ENCODE data around the gene SPATC1L. TPM values are rescaled to one million over a fixed set of nuclear protein-coding genes. Genes with fewer than 3 reads are reported as not detected.

SPATC1L gene
- total RNA-seq, 1 experiment from 2014 or later, result 22.3 TPM

- H3K27me3 ChIP-seq, result no peaks in the 10 kb centered on the region
- no peaks in the 10 kb centered on the region for H3K9me3 ChIP-seq (replicated peaks)
- no peak overlapping the region for H3K4me3 ChIP-seq
- H3K27ac ChIP-seq, result no peak overlapping the region
- H3K4me1 ChIP-seq, result no peaks in the 10 kb centered on the region; the same call in 1 of the 2 replicates
- H3K36me3 ChIP-seq, result no peaks in the 10 kb centered on the region
- no peak for DNase-seq
Observed at GRCh38 chr21:46158666-46159300, 25.5 kb downstream of the SPATC1L start.

- Histone ChIP-seq H3K27ac (no peak overlapping the region), H3K9me3 (replicated peaks) (no peaks in the 10 kb centered on the region), H3K27me3 (no peaks in the 10 kb centered on the region), H3K36me3 (no peaks in the 10 kb centered on the region), H3K4me1 (no peaks in the 10 kb centered on the region; the same call in 1 of the 2 replicates), H3K4me3 (no peak overlapping the region)
- no peak for DNase-seq
Observed at GRCh38 chr21:46157987-46158451, 26.2 kb downstream of the SPATC1L start.

DNA sequence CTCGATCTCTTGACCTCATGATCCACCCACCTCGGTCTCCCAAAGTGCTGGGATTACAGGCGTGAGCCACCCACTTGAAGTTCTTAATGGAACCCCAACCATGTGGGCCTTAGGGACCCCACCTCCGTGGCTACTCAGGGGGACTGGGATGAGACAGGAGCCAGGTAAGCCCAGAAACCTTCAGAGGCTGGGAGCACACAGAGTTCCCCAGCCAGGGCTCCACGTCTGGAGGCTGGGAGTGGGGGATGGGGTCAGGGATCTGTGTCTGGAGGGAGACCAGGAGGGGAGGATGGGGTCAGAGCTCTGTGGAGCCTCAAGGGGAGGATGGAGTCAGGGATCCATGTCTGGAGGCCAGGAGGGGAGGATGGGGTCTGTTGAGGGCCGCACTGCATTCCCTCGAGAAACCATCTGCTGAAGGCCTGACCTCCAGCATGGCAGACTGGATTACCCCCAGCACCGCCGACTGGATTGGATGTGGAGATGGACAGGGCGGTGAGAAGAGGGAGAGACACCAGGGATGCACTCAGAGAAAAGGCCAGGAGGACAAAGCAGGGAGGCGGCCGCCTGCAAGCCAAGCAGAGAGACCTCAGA, 26.8 kb downstream of the SPATC1L start:
- Histone ChIP-seq H3K27me3 (no peaks in the 10 kb centered on the region), H3K27ac (no peak overlapping the region), H3K9me3 (replicated peaks) (no peaks in the 10 kb centered on the region), H3K4me1 (no peaks in the 10 kb centered on the region; the same call in 1 of the 2 replicates), H3K4me3 (no peak overlapping the region), H3K36me3 (no peaks in the 10 kb centered on the region)
- no peak for DNase-seq

- no peaks in the 10 kb centered on the region; the same call in 1 of the 2 replicates for H3K4me1 ChIP-seq
- no peaks in the 10 kb centered on the region for H3K9me3 ChIP-seq (replicated peaks)
- no peak for DNase-seq
- H3K27ac ChIP-seq, result no peak overlapping the region
- H3K36me3 ChIP-seq, result no peaks in the 10 kb centered on the region
- H3K4me3 ChIP-seq, result no peak overlapping the region
- no peaks in the 10 kb centered on the region for H3K27me3 ChIP-seq
Observed at GRCh38 chr21:46156678-46157077, 27.6 kb downstream of the SPATC1L start.

- H3K9me3 ChIP-seq (replicated peaks), result no peaks in the 10 kb centered on the region
- no peaks in the 10 kb centered on the region for H3K36me3 ChIP-seq
- no peak for DNase-seq
- H3K27ac ChIP-seq, result no peak overlapping the region
- no peak overlapping the region for H3K4me3 ChIP-seq
- H3K27me3 ChIP-seq, result no peaks in the 10 kb centered on the region
- H3K4me1 ChIP-seq, result no peaks in the 10 kb centered on the region; the same call in 1 of the 2 replicates
Observed at GRCh38 chr21:46156378-46156645, 27.9 kb downstream of the SPATC1L start.

DNA sequence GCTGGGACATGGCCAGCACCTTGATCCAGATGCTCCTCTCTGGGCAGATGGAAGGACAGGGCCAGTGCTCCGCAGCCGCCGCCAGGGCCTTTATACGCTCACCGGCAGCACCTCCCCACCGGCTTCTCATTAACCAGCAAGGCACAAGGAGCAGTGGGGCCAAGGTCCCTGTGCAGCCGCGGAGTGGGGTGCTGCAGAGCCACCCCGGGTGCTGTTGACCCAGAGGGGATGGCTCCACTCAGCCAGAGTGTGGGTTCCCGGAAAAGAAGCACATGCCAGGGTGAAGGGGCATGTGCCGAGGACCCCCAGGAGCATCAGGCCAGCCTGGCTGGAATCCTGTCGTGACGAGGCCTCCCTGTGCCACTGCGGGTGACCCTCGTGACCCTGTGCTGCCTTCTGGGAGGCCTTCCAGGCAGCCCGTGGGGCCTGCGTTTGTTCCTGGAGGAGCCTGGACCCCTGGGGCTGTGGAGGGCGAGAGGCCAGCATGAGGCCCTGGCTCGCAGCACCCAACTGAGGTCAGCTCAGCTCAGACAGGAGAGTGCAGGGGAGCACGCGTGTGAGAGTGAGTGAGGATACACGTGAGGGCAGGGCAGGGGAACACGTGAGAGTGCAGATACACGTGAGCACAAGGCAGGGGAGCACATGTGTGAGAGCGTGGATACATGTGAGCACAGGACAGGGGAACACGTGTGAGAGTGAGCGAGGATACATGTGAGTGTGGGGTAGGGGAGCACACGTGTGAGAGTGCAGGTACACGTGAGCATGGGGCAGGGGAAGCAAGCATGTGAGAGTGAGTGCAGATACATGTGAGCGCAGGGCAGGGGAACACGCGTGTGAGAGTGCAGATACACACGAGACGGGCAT, 28.5 kb downstream of the SPATC1L start, which contains the start of gene FTCD:
Gene FTCD (minus strand): TSS at position 66 of the 864 bp plus-strand sequence. CDS start 56 bp downstream, at position 10.
- H3K36me3 ChIP-seq, result no peaks in the 10 kb centered on the region
- no peak within 1 kb of the TSS for H3K27ac ChIP-seq
- no peak within 1 kb of the TSS for H3K4me3 ChIP-seq
- DNase-seq, result no peak
- H3K9me3 ChIP-seq (replicated peaks), result no peaks in the 10 kb centered on the region
- no peaks in the 10 kb centered on the region; the same call in 1 of the 2 replicates for H3K4me1 ChIP-seq
- no peaks in the 10 kb centered on the region for H3K27me3 ChIP-seq

DNA sequence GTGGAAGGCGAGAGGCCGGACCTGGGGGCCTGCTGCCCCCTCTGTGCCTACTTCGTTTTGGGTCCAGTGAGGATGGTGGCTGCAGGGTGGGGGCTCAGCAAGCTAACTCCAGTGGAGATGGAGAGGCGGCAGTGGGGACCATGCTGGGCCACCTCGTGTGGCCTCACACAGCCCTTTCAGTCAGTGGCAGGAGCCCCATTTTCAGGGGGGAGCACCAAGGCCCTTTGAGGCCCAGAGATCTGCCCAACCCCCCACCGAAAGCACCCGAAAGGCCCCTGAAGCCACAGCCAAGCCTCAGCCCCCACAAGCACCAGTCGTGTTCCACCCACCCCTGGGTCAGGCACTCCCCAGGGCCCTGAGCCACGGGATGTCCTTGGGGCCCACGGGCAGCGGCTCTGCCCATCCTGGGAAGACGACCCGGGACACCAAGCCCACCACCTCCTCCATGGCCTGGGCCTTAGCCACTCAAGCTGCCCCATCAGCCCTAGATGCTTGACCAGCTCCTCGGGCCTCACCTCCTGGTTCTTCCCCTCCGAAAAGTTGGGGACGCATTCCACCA, 29.2 kb downstream of the SPATC1L start:
- H3K27ac ChIP-seq, result no peak overlapping the region
- H3K4me3 ChIP-seq, result no peak overlapping the region
- H3K27me3 ChIP-seq, result no peaks in the 10 kb centered on the region
- no peaks in the 10 kb centered on the region for H3K36me3 ChIP-seq
- no peaks in the 10 kb centered on the region for H3K9me3 ChIP-seq (replicated peaks)
- H3K4me1 ChIP-seq, result no peaks in the 10 kb centered on the region; the same call in 1 of the 2 replicates
- DNase-seq, result no peak

DNA sequence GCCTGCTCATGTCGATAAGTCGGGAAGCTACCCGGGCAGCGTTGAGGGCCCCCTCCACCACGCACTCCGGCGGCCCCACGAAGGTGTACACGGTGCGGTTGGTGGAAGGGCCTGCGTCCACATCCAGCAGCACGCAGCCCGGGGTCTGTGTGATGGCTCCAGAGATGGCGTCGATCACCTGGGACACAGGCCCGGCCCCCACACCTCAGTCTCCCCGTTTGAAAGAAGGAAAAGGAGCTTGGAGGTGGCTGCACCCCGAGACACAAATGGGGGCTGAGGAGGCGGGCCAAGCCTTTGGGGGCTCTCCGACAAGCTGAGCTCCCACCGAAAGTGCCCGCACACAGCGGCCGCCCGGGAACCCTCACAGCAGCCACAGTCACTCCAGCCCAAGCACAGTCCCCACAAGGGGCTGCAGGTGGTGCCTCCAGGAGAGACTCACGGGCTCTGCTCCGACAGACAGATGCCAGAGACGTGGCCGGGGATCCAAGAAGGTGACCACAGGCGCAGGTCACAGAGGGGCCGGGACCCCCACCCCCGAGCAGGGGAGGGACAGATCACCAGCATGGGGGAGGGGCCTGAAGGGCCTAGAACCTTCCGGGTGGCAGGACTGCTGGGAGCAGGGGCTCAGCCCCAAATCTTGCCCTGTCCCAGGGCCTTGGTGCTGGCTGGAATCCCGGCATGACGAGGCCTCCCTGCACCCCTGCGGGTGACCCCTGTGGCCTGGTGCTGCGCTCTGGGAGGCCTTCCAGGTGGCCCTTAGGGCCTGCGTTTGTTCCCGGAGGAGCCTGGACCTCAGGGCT, 29.9 kb downstream of the SPATC1L start:
- Histone ChIP-seq H3K27me3 (no peaks in the 10 kb centered on the region), H3K4me1 (no peaks in the 10 kb centered on the region; the same call in 1 of the 2 replicates), H3K36me3 (no peaks in the 10 kb centered on the region), H3K9me3 (replicated peaks) (no peaks in the 10 kb centered on the region), H3K4me3 (no peak overlapping the region), H3K27ac (no peak overlapping the region)
- no peak for DNase-seq

DNA sequence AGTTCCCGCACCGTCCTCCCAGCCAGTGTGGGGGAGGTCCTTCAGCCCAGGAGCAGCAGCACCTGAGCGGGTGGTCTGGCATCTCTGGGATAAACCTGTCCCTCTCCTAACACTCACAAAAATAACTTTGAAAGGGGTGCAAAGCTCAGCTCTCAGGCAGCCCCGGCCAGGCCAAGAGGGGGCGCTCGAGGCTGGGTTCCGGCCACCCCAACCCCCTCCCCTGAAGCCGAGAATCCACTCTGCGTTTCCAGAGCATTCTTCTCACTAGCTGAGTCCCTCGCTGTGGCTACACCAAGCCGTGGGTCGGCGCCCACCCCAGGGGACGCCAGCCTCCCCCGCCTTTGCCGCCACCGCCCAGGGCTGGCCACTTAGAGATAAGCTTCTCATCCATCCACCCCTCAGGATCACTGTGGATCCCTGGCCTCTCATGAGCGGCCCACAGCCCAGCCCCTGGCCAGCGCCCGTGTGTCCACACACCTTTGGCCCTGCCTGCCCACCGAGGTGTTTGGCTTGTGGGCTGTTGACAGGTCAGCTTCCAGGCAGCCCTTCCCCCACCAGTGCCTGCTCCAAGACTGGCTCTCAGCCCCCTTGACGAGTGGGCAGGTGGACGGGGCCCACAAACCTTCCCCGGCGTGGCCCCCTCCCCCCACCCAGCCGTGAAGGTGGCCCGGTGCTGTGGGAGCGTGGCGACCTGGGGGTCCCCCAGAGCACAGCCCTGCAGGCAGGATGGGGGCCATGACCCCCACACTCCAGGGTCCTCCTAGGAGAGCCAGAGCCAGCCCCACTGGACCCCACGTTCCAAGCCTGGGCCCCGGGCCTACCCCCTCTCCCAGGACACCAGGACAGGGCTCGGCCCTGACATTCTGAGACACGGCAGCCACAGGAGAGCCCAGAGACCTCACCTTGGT, 30.8 kb downstream of the SPATC1L start:
- no peaks in the 10 kb centered on the region; the same call in 1 of the 2 replicates for H3K4me1 ChIP-seq
- peak overlapping the region; percentile 25 for H3K4me3 ChIP-seq
- no peaks in the 10 kb centered on the region for H3K36me3 ChIP-seq
- H3K27ac ChIP-seq, result no peak overlapping the region
- H3K9me3 ChIP-seq (replicated peaks), result no peaks in the 10 kb centered on the region
- H3K27me3 ChIP-seq, result no peaks in the 10 kb centered on the region
- peak; percentile 58 to 71 for DNase-seq

DNA sequence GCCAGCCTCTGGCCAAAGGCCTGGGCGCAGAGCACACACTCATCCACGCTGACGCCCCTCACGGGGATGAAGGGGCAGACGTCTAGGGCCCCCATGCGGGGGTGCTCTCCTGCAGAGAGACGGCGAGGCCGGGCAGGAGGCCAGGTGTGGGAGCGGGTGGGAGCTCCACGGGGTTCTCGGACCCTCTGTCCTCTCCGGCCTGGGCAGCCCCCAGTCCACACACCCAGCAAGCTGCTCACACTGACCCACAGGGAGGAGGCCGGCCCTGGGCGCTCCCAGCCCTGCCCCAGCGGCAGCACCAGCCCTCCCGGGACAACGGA, 31.4 kb downstream of the SPATC1L start:
- Histone ChIP-seq H3K4me3 (peak overlapping the region; percentile 25), H3K4me1 (no peaks in the 10 kb centered on the region; the same call in 1 of the 2 replicates), H3K36me3 (no peaks in the 10 kb centered on the region), H3K27me3 (no peaks in the 10 kb centered on the region), H3K9me3 (replicated peaks) (no peaks in the 10 kb centered on the region), H3K27ac (no peak overlapping the region)
- DNase-seq, result no peak

- no peaks in the 10 kb centered on the region for H3K27me3 ChIP-seq
- no peaks in the 10 kb centered on the region for H3K9me3 ChIP-seq (replicated peaks)
- no peak overlapping the region for H3K27ac ChIP-seq
- no peaks in the 10 kb centered on the region; the same call in 1 of the 2 replicates for H3K4me1 ChIP-seq
- peak overlapping the region; percentile 25; the same call in 1 of the 2 replicates for H3K4me3 ChIP-seq
- peak in 1 of 2 experiments; percentile 4 for DNase-seq
- no peaks in the 10 kb centered on the region for H3K36me3 ChIP-seq
Observed at GRCh38 chr21:46151989-46152926, 32.0 kb downstream of the SPATC1L start.

DNA sequence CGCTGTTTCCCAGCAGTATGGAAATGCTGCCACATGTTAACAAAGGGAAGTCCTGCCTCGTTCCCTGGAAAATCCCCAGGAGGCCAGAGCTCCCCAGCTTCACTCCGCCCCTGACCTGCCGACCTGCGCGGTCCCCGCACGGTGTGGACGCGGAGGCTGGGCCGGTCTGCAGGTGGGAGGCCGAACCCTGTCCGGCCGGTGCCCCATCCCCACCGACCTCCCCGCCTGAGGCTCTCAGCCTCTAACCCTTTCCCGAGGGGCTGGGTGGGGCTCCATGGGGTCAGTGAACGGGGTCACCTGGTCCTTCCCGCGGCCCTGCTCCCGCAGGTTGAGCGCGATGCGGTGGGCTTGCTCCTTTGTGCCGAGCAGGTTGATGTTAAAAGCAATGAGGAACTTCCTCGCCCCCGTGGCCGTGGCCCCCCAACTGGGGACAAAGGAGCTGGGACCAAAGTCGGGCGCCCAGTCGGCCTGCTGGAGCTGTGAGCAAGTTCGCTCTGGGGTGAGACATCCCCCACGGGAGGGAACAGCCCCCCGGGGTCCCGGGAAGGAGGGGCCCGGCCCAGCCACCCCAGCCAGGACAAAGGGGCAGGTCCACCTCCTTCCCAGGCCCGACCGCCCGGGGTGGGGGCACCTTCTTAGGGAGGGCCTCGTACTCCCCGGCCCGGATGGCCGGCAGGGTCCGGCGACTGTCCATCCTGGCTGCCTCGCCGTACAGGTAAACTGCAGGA, 32.8 kb downstream of the SPATC1L start:
- Histone ChIP-seq H3K9me3 (replicated peaks) (no peaks in the 10 kb centered on the region), H3K4me1 (no peaks in the 10 kb centered on the region; the same call in 1 of the 2 replicates), H3K27me3 (no peaks in the 10 kb centered on the region), H3K36me3 (no peaks in the 10 kb centered on the region), H3K4me3 (no peak overlapping the region), H3K27ac (no peak overlapping the region)
- peak in 1 of 2 experiments; percentile 1 for DNase-seq
